Measurements from ENCODE around the gene DDX42. TPM values are rescaled to one million over a fixed set of nuclear protein-coding genes. Genes with fewer than 3 reads are reported as not detected.
"Not testable (repeated sequence)": the region's sequence is repeated elsewhere in the genome, so short reads cannot be mapped to it uniquely, and the experiment has no call there.

DDX42 gene
- total and polyA plus RNA-seq, 2 of the 13 experiments (the other 11 are each of a cell fraction or from before 2014, with no cell fraction given), result 87.2 to 92.9 TPM

- in situ Hi-C loops (cut with HindIII; ENCODE audit: extremely low pct_ligation_motif_present, low pct_unique_long_range_greater_than_20kb) (loop anchor here (10.0 kb wide), 1 partner anchor 661 kb away; the partner anchor contains the start of genes CEP95 and DDX5), intact Hi-C loops (cut with micrococcal nuclease; ENCODE audit: unreplicated experiment) (loop anchor here (5.0 kb wide), 1 partner anchor 71 kb away; the partner anchor contains the start of genes CCDC47 and DDX42)
- H3K9me3 ChIP-seq (ENCODE audit: low read length); H4K20me1 ChIP-seq (ENCODE audit: insufficient read depth, low read length); H3K36me3 ChIP-seq (replicated peaks in 1 of 2; ENCODE audit: control insufficient read depth in 1 of 2, insufficient read depth in 2 of 2, low read length in 2 of 2); FAIRE-seq; H3K27me3 ChIP-seq (ENCODE audit: control insufficient read depth in 1 of 2, insufficient read depth in 2 of 2, low read length in 2 of 2); CTCF ChIA-PET (ENCODE audit: low intra/inter-chr PET ratio, low total read pairs); ATAC-seq; DNase-seq (ENCODE audit: low spot score): not testable (repeated sequence)
- H3K79me2 ChIP-seq (ENCODE audit: insufficient read depth, low read length), result peaks cover 35% of the 10 kb centered on the region
- TSS peak; percentile 93 for BruUV-seq (replicated peaks)
- peak overlapping the region; percentile 77 for H3K27ac ChIP-seq (ENCODE audit: extremely low read length, insufficient read depth, low read length)
- peak overlapping the region; percentile 24 for H2AFZ ChIP-seq (ENCODE audit: low read length)
- peaks cover 44% of the 10 kb centered on the region for H3K4me1 ChIP-seq (ENCODE audit: insufficient read depth, low read length)
- peak overlapping the region; percentile 87 for H3K4me2 ChIP-seq (ENCODE audit: low read depth, low read length)
- POLR2A ChIA-PET, result interaction anchor here (0.6 to 2.6 kb wide), 16 partner anchors 10 to 1930 kb away, joined by 3 to 28 read pairs (median 4); partner anchors contain the start of genes CCDC47, DCAF7, DDX42 and PSMC5
- H3K9ac ChIP-seq (ENCODE audit: insufficient read depth, low read depth, low read length), result peak overlapping the region; percentile 63
- WGBS (ENCODE audit: low lambda C conversion rate), result 4% methylated on average over 19 of the region's 19 CpGs
- H3K4me3 ChIP-seq (replicated peaks in 1 of 3; ENCODE audit: insufficient read depth in 1 of 3, low read depth in 2 of 3, low read length in 3 of 3), result peak overlapping the region; percentile 74 to 85 (median 74)
- TF ChIP-seq CHD4 (IDR thresholded peaks at IDR 0.05; ENCODE audit: borderline replicate concordance, low read length) (peak; percentile 94; the same call in 1 of the 2 replicates), ZNF781 (CRISPR knock-in tag; IDR thresholded peaks at IDR 0.05; ENCODE audit: borderline replicate concordance, not compliant biosample characterization) (peak; percentile 27), ZNF430 (CRISPR knock-in tag; IDR thresholded peaks at IDR 0.05) (peak; percentile 50; the same call in 1 of the 2 replicates), IKZF4 (CRISPR knock-in tag; IDR thresholded peaks at IDR 0.05; ENCODE audit: borderline replicate concordance, low read depth, not compliant biosample characterization) (peak; percentile 69), NR2F6 (IDR thresholded peaks at IDR 0.05) (0 out of 2 replicates have a peak, but pooled peaks have one; percentile 7), NR2F6 (CRISPR knock-in tag; IDR thresholded peaks at IDR 0.05) (peak; percentile 0; the same call in 1 of the 2 replicates), ATF5 (CRISPR knock-in tag; IDR thresholded peaks at IDR 0.05; ENCODE audit: low read depth) (0 out of 2 replicates have a peak, but pooled peaks have one; percentile 4), ZMYM2 (CRISPR knock-in tag; IDR thresholded peaks at IDR 0.05) (peak; percentile 88), HES4 (CRISPR knock-in tag; IDR thresholded peaks at IDR 0.05; ENCODE audit: borderline replicate concordance) (0 out of 2 replicates have a peak, but pooled peaks have one; percentile 32), ZNF160 (CRISPR knock-in tag; IDR thresholded peaks at IDR 0.05) (peak; percentile 55; the same call in 1 of the 2 replicates), EHMT2 (IDR thresholded peaks at IDR 0.05; ENCODE audit: borderline replicate concordance, low read depth, low read length) (peak; percentile 37; the same call in 1 of the 2 replicates), GFI1 (CRISPR knock-in tag; IDR thresholded peaks at IDR 0.05; ENCODE audit: borderline replicate concordance) (0 out of 2 replicates have a peak, but pooled peaks have one; percentile 18), KDM5A (IDR thresholded peaks at IDR 0.05; ENCODE audit: borderline replicate concordance, low read length) (peak; percentile 49; the same call in 1 of the 2 replicates), NR2F1 (CRISPR knock-in tag; IDR thresholded peaks at IDR 0.05) (0 out of 4 replicates have a peak, but pooled peaks of 1 of the 2 experiments have one; percentile 18), NR2C2 (CRISPR knock-in tag; IDR thresholded peaks at IDR 0.05; ENCODE audit: borderline replicate concordance) (peak; percentile 90; the same call in 1 of the 2 replicates), KDM1A (CRISPR knock-in tag; IDR thresholded peaks at IDR 0.05) (0 out of 2 replicates have a peak, but pooled peaks have one; percentile 1), ZNF275 (CRISPR knock-in tag; IDR thresholded peaks at IDR 0.05; ENCODE audit: borderline replicate concordance) (peak; percentile 10; the same call in 1 of the 2 replicates)
Observed at GRCh38 chr17:63843387-63843888, 69.5 kb downstream of the DDX42 start.
